NT2/D1 (cell line): Measurements from ENCODE around the gene CCDC126.

ENCODE experiments used
- YY1 ChIP-seq: IDR thresholded peaks from 2 replicates; pipeline ENCODE4 v1.6.1; 2011; ENCODE audit not compliant: insufficient read length, insufficient read depth
- ZNF274 ChIP-seq: IDR thresholded peaks from 2 replicates; pipeline ENCODE4 v1.6.1; 2011; ENCODE audit warnings: mild to moderate bottlenecking, low read depth, low read length

DNA sequence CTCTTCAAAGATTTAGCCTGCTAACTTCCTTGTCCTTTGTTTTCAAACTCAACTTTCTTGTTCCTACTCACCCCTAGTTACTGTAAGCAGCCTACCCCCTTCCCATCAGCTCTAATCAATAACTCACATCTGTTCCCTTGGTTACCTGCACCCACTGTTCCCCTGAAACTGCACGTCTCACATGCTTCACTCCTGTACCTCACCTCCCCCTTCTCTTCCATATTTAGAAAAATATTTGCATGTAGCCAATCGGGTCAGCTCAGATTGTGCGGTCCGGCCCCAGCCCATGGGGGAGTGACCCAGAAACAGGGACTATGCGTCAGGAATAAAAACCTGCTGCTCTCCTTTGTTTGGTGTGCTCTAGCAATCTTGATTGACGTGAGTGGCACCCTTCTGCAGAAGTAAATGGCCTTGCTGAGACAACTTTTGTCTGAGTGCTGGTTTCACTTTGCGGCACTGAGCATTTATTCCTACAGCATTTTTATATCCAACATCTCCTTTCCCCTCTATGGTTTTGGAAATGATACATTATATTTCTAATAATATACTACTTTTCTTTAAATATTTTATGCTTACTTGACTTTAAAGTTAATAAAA is 61.7 kb downstream of the CCDC126 start:
- no peak for TF ChIP-seq YY1
- no peak for TF ChIP-seq ZNF274
